GM20000 (cell line): Measurements from ENCODE around the gene CPNE9.

Experiments
- DNase-seq: peaks from one replicate; pipeline ENCODE4 v3.0.0; 2012; ENCODE audit warnings: low spot score
- TF ChIP-seq, protein P1 (sequence below): IDR thresholded peaks from 2 replicates; pipeline ENCODE4 v1.5.1; 2012; ENCODE audit warnings: mild to moderate bottlenecking, control low read depth; ENCODE audit errors: extremely low read depth, missing control alignments

The CPNE9 gene

GRCh38 chr3:9695746-9696145, 7.9 kb upstream of the CPNE9 start:
- no peak for DNase-seq
- TF ChIP-seq, protein P1, sequence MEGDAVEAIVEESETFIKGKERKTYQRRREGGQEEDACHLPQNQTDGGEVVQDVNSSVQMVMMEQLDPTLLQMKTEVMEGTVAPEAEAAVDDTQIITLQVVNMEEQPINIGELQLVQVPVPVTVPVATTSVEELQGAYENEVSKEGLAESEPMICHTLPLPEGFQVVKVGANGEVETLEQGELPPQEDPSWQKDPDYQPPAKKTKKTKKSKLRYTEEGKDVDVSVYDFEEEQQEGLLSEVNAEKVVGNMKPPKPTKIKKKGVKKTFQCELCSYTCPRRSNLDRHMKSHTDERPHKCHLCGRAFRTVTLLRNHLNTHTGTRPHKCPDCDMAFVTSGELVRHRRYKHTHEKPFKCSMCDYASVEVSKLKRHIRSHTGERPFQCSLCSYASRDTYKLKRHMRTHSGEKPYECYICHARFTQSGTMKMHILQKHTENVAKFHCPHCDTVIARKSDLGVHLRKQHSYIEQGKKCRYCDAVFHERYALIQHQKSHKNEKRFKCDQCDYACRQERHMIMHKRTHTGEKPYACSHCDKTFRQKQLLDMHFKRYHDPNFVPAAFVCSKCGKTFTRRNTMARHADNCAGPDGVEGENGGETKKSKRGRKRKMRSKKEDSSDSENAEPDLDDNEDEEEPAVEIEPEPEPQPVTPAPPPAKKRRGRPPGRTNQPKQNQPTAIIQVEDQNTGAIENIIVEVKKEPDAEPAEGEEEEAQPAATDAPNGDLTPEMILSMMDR = no peak

GRCh38 chr3:9696480-9697220, 7.0 kb upstream of the CPNE9 start:
- DNase-seq = no peak
- TF ChIP-seq, protein P1 = no peak

DNA sequence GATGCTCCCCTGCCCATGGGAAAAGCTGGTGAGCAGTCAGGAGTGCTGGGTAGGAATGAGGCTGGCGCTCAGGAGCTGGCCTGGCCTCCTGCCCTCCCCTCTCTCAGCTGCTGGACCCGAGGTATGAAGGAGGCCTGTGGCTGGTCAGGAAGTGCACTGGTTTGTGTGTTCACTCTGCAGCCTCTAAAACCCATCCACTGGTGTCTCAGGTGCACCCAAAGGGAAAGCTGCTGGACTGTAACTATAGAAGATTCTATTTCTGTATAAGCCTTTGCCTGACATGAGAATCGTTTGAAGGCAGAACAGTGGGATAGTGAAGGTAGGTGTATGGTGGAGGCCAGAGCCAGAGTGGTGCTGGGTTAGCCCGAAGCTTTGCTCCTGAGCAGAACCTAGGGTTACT, 5.7 kb upstream of the CPNE9 start:
- TF ChIP-seq, protein P1 = no peak
- no peak for DNase-seq

- TF ChIP-seq, protein P1 = no peak
- no peak for DNase-seq
Measured at GRCh38 chr3:9698293-9698692, 5.3 kb upstream of the CPNE9 start.

DNA sequence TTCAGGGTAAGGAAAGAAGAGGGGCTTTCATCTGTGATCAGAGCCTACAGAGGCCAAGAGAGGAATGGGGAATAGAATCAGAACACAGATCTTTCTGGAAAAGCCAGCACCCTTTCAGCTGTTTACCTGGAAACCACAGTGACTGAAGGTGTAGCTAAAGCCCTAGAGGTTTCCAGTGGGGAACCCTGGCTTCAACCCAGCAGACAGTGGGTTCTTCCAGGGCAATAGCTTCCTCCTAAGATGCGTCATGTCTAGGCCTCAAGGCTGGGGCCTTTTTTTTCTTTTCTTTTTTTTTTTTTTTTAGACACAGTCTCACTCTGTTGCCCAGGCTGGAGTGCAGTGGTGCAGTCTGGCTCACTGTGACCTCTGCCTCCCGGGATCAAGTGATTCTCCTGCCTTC, 3.1 kb upstream of the CPNE9 start:
- no peak for DNase-seq
- TF ChIP-seq, protein P1 = no peak

DNA sequence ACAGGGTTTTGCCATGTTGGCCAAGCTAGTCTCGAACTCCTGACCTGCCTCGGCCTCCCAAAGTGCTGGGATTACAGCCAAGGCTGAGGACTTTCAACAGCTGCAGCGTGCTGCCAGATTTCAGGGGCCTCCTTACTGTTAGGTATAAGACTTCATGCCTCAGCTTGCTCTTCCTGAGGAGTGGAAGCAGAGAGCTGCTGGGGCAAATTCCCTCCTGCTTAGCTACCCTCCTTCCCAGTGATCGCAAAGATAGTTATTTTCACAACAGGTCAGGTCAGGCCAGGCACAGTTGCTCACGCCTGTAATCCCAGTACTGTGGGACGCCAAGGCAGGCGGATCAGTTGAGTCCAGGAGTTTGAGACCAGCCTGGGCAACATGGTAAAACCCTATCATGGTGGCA, 2.6 kb upstream of the CPNE9 start:
- no peak for DNase-seq
- TF ChIP-seq, protein P1 = no peak

GRCh38 chr3:9701711-9702110, 1.9 kb upstream of the CPNE9 start:
- DNase-seq = no peak
- TF ChIP-seq, protein P1 = no peak
